HG03280 (cell line): ENCODE results near the gene PHF3.

ENCODE experiments used
- ATAC-seq: cut with Tn5 transposase; IDR thresholded peaks from one replicate; pipeline ENCODE4 v1.9.1; 2021; ENCODE audit warnings: mild to moderate bottlenecking, moderate library complexity; ENCODE audit not compliant: unreplicated experiment

PHF3 gene, protein sequence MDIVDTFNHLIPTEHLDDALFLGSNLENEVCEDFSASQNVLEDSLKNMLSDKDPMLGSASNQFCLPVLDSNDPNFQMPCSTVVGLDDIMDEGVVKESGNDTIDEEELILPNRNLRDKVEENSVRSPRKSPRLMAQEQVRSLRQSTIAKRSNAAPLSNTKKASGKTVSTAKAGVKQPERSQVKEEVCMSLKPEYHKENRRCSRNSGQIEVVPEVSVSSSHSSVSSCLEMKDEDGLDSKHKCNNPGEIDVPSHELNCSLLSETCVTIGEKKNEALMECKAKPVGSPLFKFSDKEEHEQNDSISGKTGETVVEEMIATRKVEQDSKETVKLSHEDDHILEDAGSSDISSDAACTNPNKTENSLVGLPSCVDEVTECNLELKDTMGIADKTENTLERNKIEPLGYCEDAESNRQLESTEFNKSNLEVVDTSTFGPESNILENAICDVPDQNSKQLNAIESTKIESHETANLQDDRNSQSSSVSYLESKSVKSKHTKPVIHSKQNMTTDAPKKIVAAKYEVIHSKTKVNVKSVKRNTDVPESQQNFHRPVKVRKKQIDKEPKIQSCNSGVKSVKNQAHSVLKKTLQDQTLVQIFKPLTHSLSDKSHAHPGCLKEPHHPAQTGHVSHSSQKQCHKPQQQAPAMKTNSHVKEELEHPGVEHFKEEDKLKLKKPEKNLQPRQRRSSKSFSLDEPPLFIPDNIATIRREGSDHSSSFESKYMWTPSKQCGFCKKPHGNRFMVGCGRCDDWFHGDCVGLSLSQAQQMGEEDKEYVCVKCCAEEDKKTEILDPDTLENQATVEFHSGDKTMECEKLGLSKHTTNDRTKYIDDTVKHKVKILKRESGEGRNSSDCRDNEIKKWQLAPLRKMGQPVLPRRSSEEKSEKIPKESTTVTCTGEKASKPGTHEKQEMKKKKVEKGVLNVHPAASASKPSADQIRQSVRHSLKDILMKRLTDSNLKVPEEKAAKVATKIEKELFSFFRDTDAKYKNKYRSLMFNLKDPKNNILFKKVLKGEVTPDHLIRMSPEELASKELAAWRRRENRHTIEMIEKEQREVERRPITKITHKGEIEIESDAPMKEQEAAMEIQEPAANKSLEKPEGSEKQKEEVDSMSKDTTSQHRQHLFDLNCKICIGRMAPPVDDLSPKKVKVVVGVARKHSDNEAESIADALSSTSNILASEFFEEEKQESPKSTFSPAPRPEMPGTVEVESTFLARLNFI (N-terminal part only)

DNA sequence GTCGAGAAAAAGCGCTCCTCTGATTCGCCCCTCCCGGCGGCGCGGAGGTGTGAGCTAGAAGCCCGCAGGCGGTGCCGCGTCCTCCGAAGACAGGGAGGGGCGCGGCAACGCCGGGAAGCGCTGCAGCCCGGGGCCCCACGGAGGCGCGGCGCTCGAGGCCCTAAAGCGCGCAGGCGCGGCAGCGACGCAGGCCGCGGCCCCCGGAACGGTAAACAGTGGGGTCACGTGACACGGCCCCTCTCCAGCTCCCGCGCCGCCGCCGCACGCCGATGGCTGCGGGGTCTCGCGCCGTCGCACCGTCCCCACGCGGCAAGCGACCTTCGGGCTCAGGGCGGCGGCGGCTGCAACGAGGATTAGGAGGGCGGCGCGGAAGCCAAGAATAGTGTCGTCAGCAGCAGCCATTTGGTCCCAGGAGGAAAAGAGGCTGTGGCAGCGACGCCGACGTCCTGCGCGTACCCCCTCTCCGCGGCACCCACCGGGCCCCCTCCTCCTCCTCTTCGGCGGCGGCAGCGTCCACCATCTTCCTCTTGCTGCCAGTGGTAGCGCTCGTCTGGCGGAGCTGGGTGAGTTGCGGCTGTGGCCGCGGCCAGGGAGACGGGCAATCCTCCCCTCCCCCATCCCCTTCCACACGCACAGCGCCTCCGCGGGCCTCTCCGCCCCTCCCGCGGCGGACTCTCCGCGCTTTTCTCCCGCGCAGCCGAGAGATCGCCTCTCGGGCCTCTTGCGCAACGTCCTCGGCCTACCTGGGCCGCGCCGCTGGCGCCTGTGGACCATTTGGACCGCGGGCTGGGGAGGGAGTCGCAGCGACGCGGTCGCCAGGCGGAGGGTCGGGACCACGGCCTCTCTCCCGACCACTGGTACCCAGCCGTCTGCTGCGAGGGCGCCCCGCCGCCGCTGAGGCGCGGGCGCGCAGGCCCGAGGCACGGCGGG is at the start of gene PHF3:
PHF3 (plus strand) TSS at position 215 of the 930 bp plus-strand sequence. CDS start 10,750 bp downstream, outside the sequence.
- ATAC-seq, result peak; percentile 87

DNA sequence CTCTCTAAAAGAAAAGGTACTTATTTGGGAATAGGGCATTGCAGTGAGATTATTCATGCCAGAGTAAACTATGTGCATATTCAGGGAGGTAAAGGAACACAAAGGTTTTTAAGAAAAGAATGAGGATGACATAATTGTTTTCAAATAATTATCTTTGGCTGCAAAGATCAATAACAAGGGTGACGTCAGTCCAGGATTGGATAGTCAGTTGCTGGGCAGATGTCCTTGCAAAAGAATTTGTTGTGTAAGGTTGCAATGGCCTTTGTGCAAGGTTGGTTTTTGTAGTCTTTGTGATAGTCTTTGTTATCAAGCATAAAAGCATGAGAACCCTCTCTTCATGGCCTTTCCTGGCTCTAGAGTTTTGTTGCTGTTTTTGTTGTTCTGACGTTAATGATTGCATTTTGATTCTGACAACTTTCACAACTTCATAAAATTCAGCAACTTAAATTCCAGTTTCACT is 45.6 kb upstream of the PHF3 start:
- ATAC-seq, result no peak

DNA sequence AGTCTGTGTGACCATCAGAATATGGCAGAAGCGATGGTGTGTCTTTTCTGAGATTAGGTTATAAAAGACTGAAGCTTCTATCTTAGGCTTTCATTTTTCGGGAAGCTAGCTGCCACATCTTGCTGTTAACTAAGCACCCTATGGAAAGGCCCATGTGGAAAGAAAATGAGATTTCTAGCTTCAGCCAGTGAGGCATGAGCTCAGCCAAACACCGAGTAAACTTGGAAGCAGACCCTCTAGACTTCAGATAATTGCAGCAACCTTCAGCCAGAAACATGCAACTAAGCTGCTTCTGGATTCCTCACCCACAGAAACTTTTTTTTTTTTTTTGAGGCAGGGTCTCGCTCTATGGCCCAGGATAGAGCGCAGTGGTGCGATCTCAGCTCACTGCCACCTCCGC is 42.7 kb upstream of the PHF3 start:
- ATAC-seq, result no peak

DNA sequence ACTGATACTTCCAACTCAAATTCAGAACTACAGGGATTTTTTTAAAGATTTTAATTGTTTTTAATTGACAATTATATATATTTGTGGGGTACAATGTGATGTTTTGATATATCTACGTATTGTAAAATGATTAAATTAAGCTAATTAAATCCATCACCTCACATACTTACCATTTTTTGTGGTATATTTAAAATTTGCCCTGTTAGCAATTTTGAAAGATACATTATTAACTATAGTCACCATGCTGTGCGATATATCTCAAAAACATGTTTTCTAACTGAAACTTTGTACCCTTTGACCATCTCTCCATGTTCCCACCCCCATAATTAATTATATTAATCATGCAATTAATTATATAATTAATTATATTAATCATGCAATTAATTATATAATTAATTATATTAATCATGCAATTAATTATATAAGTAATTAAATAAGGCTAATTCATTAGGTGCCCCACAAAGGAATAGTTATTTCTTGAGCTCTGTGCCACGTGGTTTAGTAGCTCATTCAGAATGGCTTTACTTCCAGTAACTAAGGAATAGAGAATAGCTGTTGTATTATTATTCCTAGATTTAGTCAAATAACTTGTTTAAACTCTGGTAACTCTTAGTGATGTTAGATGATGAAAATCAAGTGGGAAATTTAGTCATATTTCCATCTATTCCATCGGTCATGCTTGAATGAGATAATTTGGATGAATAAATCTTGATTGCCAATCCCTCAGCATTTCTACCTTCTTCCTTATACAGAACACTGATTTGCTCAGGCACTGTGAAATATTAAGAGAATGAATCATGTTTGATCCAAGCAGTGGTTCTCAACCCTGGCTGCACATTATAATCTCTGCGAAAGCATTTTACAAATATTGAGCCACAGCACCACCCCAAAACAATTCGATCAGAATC is 38.2 kb upstream of the PHF3 start:
- no peak for ATAC-seq

DNA sequence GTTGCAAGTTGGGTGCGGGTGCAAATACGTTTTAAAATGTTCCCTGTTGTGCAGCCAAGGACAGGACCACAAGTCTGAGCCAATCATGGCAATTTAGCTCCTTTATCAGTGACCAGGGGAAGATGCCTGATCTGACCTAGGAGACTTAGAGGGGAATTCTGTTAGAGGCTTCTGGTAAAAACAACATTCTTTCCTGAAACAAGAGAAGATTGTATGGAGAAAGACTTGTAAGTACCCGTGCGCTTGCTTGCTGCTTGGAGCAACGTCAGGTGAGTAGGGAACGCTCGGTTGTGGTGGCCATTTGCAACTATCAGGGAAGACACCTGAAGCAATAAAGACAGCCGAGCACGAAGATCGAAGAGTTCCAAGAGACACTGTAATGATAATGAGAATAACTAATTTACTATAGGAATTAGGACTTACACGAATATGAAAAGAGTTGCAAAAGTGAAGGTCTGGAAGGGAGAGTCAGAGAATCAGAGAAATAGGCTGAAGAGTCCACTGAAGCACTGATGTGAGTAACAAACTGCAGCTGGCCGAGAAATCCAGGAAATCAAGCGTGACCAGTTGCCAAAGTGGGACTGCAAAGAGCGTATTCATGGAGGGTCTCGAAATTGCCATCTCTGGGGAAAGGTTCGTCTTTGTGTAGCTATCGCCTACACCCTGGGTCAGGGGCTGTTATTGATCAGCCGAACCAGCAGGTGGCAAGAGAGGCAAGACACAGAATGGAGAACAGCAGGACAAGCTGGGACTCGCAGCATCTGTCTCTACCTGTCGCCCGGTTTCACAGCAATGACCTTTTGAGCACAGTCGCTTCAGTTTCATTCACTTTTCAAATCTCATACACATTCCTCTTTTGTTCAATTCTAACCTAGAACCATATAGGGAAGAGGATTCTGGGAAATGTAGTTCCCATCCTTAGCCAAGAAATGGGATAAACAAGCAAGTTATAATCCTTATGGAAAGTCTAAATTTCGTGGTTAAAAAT is 37.3 kb upstream of the PHF3 start:
- peak; percentile 100 for ATAC-seq

DNA sequence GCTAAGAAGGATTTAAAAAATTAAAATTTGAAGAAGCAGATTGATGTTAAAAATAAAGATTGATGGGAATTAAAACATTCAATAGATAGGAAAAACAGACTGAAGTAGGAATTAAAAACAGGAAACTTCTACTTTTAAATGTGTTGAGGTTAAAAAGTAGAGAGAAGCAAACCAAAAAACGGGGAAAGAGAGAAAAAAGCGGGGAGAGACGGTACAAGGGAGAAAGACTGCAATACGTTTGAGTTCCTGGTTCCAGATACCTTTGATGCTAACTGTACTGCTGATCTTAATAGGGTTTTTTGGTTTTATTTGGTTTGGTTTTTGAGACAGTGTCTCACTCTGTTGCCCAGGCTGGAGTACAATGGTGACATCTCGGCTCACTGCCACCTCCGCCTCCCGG is 36.4 kb upstream of the PHF3 start:
- ATAC-seq, result no peak

DNA sequence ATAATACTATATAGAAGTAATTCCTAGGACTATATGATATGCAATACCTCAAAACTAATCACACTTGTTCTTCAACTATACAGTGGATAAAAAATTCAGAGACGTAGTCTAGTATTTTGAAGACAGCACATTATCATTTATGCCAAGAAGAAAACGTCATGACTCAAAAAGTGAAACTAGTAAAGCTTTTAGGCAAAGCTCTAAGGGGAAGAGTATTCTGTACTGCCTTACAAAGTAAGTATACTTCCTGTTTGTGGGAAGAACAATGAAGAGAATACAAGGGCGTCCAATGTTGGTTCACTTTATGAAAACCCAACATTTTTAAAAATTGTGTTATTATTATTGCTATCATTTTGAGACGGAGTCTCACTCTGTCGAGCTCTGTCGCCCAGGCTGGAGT is 35.5 kb upstream of the PHF3 start:
- no peak for ATAC-seq

DNA sequence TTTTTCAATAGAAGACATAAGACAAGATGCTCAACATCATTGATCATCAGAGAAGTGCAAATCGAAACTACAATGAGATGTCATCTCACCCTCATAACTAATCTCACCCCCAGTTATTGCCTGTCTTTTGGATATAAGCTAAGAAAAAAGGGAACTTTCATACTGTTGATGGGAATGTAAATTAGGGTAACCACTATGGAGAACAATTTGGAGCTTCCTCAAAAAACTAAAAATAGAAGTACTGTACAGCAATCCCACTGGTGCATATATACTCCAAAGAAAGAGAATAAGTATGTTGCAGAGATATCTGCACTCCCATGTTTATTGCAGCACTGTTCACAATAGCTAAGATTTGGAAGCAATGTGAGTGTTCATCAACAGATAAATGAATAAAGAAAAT is 26.4 kb upstream of the PHF3 start:
- no peak for ATAC-seq

DNA sequence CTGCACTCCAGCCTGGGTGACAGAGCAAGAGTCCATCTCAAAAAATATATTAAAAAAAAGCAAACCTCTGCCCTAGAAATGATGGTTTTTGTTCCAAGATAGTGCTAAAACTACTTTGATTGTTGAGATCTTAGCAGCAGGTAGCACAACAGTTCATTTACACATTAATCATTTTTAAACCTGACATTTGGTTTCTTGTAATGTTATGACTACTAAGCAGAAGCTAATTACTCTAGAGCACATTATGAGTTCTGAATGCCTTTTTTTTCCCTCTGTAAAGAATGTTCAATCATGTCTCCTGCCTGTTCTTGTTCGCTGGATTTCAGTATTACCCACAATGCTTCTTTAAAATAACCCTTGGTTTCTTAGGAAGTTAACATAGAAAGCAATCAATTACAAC is 24.7 kb upstream of the PHF3 start:
- no peak for ATAC-seq

DNA sequence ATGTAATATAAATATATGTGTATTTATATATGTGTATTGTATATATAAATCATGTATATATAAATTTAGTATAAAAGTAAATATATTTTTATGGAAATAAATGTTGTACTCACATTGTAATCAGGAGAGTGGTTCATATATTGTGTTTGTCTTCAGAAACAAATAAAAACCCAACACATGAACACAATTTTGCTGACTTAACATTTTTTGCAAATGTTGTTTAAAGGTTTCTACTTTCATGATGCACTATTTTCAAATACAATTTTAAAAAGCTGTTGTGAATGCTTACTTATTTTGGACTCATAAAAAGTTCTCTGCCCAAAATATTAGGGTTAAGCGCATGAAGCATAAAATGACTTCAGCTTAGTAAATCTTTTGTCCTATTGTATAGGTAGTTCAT is 24.0 kb upstream of the PHF3 start:
- no peak for ATAC-seq

DNA sequence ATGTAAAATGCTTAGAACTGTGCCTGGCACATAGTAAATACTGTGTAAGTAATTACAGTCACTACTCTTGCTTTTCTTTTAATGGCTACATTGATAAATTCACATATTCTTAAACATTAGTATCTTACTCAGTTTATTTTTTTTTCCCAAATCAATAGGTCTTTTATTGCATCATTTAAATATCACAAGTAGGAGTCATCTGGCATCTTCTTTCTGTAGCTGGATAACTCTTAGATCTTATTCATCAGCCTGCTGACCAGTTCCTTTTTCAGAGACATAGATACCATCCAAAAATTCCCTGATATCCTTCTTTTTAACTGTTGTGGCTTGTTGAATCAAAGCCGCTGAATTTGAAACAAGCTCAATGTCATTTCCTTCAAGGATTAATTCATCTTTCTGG is 20.0 kb upstream of the PHF3 start:
- no peak for ATAC-seq

DNA sequence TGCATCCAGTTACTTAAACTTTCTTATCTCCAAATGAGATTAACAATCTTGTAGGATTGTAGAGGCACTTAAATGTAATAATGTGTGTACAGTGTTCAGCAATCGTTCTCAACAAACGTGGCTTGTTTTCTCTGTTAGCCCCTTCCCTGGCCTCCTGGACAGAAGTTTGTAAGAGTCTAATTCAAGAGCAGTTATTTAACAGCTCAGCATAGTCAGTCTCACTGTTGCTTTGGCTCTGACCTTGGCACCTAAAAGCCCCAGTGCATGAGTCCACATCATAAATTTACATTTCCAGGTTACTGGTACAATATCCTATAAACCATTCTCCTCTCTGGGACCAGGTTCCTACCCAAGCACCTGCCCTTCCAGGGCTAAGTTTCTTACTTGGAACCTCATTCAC is 11.5 kb upstream of the PHF3 start:
- no peak for ATAC-seq

DNA sequence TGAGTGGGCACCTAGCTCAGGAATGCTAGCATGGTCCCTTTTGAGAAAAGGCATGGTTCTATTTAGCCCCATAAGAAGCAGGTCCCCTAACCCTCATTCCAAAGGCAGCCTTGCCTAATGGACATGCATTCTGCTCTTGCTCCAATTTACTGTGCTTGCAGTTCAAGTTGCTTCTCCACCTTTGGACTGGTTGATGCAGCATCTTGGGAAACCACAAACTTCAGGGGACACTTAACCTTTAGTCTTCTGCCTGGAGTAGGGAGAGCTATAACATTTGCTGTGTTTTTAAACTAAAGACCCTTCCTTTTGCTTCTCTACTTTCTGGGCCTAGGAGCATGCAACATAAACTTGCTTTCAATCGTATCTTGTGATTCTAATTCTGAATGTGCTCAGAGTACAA is 5.1 kb upstream of the PHF3 start:
- no peak for ATAC-seq

DNA sequence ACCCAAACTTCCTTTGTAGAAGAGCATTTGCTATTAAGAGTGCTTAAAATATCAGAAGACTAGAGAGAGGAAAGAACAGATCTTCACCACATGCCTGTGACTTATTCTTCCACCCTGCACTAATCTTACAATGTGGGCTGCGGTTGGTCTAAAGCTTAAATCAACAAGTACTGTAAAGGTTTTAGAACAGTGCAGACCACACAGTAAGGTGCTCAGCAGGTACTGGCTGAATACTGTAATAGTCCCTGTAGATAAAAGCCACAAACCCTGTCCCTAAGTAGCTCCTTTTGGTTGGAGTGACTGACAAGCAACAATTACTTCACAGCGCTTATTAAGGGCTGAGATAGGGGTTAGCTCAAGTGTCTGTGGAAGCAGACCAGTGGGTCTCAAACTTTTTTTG is 972 bp upstream of the PHF3 start:
- ATAC-seq, result no peak

DNA sequence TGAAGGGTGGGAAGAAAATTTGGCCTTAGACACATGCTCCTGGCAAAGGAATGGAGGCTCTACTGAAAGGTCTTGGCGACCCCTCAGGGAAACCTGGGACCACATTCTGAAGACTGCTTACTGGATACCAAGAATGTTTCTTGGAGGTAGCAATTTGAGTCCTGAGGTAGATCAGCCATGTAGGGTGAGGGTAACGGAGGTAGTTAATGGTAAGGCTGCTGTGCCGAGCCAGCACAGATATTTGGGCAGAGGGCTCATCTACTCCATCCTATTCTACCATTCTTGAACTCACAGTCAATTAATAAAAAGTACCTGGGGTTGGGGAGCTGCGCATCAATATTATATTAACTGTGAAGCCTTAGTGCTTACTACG is 401 bp upstream of the PHF3 start:
- peak; percentile 23 for ATAC-seq

DNA sequence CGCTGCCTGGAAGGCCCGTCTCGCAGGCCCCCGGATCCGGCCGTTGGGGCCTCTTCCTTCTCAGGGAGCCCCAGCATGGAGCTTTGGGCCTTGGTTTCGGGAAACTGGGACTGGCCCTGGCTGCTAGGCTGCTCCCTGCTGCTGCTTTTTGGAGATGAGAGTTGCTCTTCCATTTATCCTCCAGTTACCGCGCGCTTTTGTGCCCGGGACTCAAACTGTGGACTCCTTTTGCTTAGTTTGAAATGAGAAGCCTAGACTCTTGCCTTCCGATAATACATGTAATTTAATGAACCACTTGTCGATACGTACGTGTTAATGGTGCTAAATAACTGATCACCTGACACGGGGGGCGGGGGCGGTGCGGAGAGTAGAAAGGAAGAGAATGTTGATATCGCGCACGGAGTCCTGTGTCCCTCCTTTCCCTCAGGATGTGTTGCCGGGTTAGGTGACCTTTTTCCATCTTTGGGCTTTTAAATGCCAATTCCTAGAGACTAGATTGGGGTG is 968 bp downstream of the PHF3 start:
- peak; percentile 6 for ATAC-seq

DNA sequence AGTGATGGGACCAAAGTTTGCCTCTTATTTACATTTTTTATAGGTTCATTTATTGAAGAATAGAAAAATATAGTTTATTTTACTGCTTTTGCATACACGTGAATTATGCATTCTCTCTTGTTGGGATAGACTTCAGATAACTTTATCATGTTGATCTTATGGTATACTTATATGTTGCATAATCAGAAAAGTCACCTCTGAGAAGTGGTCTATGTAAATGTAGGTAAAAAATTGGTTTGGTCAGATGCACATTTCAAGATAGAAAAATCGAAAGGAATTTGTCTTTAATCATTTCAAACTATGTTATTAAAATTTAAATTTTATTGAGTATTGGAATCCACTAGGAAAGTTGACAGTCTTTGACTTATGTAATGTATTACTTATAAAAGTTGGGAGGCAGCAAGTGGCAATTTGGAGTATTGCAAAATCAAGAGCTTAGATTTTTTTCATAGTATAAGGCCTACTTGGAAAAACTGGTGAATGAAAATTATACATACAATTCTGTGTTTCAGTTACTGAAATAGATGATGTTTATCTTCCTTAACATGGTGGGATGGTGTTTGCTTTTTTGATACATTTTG is 2.4 kb downstream of the PHF3 start:
- ATAC-seq, result no peak
